HG03097 (cell line): Measurements from ENCODE around the gene DTX1.

Experiments
- ATAC-seq: cut with Tn5 transposase; IDR thresholded peaks from one replicate; pipeline ENCODE4 v1.9.1; 2021; ENCODE audit not compliant: unreplicated experiment, low FRiP score

The DTX1 gene

GRCh38 chr12:113092607-113093408 lies 36.3 kb downstream of the DTX1 start:
- ATAC-seq = no peak

GRCh38 chr12:113093409-113094101 lies 37.0 kb downstream of the DTX1 start:
- ATAC-seq = no peak

- no peak for ATAC-seq
Measured at GRCh38 chr12:113094738-113095137, 38.2 kb downstream of the DTX1 start.

- ATAC-seq = no peak
Measured at GRCh38 chr12:113095405-113095804, 38.9 kb downstream of the DTX1 start.

- ATAC-seq = no peak
Measured at GRCh38 chr12:113096675-113097461, 40.3 kb downstream of the DTX1 start.

- no peak for ATAC-seq
Measured at GRCh38 chr12:113097716-113098440, 41.3 kb downstream of the DTX1 start.

GRCh38 chr12:113098441-113099028 lies 42.0 kb downstream of the DTX1 start:
- ATAC-seq = no peak

GRCh38 chr12:113099364-113099763 lies 42.8 kb downstream of the DTX1 start:
- no peak for ATAC-seq

GRCh38 chr12:113099764-113100163 lies 43.2 kb downstream of the DTX1 start:
- ATAC-seq = no peak

GRCh38 chr12:113101751-113102150 lies 45.2 kb downstream of the DTX1 start:
- ATAC-seq = no peak

GRCh38 chr12:113102811-113103210 lies 46.3 kb downstream of the DTX1 start:
- ATAC-seq = no peak

GRCh38 chr12:113103756-113104450 lies 47.4 kb downstream of the DTX1 start:
- no peak for ATAC-seq

GRCh38 chr12:113104953-113105510 lies 48.5 kb downstream of the DTX1 start:
- ATAC-seq = no peak

GRCh38 chr12:113105606-113106271 lies 49.2 kb downstream of the DTX1 start:
- ATAC-seq = no peak

- ATAC-seq = no peak
Measured at GRCh38 chr12:113106361-113106760, 49.8 kb downstream of the DTX1 start.

- no peak for ATAC-seq
Measured at GRCh38 chr12:113108308-113108707, 51.8 kb downstream of the DTX1 start.

GRCh38 chr12:113109360-113109759 lies 52.8 kb downstream of the DTX1 start:
- ATAC-seq = no peak

GRCh38 chr12:113109872-113110599 lies 53.5 kb downstream of the DTX1 start:
- no peak for ATAC-seq
